ENCODE data around the gene PARVA. TPM values are rescaled to one million over a fixed set of nuclear protein-coding genes. Genes with fewer than 3 reads are reported as not detected.

Gene PARVA
- total RNA-seq, 1 donor from 2014 or later, result 23.5 TPM

- DNase-seq (ENCODE audit: low read depth, low spot score), result peak; percentile 61
These were observed 53.7 kb downstream of the PARVA start for GRCh38 chr11:12430954-12431595.

- DNase-seq (ENCODE audit: low read depth, low spot score), result no peak
These were observed 55.1 kb downstream of the PARVA start for GRCh38 chr11:12432507-12432906.

- DNase-seq (ENCODE audit: low read depth, low spot score), result no peak
These were observed 55.8 kb downstream of the PARVA start for GRCh38 chr11:12433121-12433520.

- no peak for DNase-seq (ENCODE audit: low read depth, low spot score)
These were observed 56.4 kb downstream of the PARVA start for GRCh38 chr11:12433571-12434324.

GRCh38 chr11:12434325-12434654 is 56.9 kb downstream of the PARVA start:
- no peak for DNase-seq (ENCODE audit: low read depth, low spot score)

- DNase-seq (ENCODE audit: low read depth, low spot score), result no peak
These were observed 57.9 kb downstream of the PARVA start for GRCh38 chr11:12435264-12435663.

- no peak for DNase-seq (ENCODE audit: low read depth, low spot score)
These were observed 58.9 kb downstream of the PARVA start for GRCh38 chr11:12436266-12436665.

GRCh38 chr11:12438291-12438690 is 60.9 kb downstream of the PARVA start:
- no peak for DNase-seq (ENCODE audit: low read depth, low spot score)

GRCh38 chr11:12439615-12440014 is 62.2 kb downstream of the PARVA start:
- no peak for DNase-seq (ENCODE audit: low read depth, low spot score)

- no peak for DNase-seq (ENCODE audit: low read depth, low spot score)
These were observed 63.2 kb downstream of the PARVA start for GRCh38 chr11:12440565-12440964.

GRCh38 chr11:12441231-12441861 is 64.0 kb downstream of the PARVA start:
- DNase-seq (ENCODE audit: low read depth, low spot score), result no peak

- no peak for DNase-seq (ENCODE audit: low read depth, low spot score)
These were observed 67.2 kb downstream of the PARVA start for GRCh38 chr11:12444601-12445000.

GRCh38 chr11:12445001-12445400 is 67.6 kb downstream of the PARVA start:
- DNase-seq (ENCODE audit: low read depth, low spot score), result no peak

GRCh38 chr11:12446863-12447262 is 69.5 kb downstream of the PARVA start:
- DNase-seq (ENCODE audit: low read depth, low spot score), result no peak

GRCh38 chr11:12448131-12448939 is 71.0 kb downstream of the PARVA start:
- DNase-seq (ENCODE audit: low read depth, low spot score), result no peak

GRCh38 chr11:12449961-12450715 is 72.8 kb downstream of the PARVA start:
- no peak for DNase-seq (ENCODE audit: low read depth, low spot score)

- DNase-seq (ENCODE audit: low read depth, low spot score), result no peak
These were observed 73.9 kb downstream of the PARVA start for GRCh38 chr11:12451179-12451814.

GRCh38 chr11:12453243-12453642 is 75.9 kb downstream of the PARVA start:
- no peak for DNase-seq (ENCODE audit: low read depth, low spot score)

- DNase-seq (ENCODE audit: low read depth, low spot score), result no peak
These were observed 77.4 kb downstream of the PARVA start for GRCh38 chr11:12454782-12455181.

GRCh38 chr11:12455938-12456337 is 78.6 kb downstream of the PARVA start:
- DNase-seq (ENCODE audit: low read depth, low spot score), result no peak

Data from pulmonary artery endothelial cell (primary cell).